CD4-positive, CD25-positive, alpha-beta regulatory T cell (primary cell): ENCODE measurements around the gene SEH1L. TPM values are rescaled to one million over a fixed set of nuclear protein-coding genes. Genes with fewer than 3 reads are reported as not detected.
A peak's percentile ranks its signal among the peaks of the same experiment; 100 is the strongest.

Experiments used
- ATAC-seq, 2 donors: fragments of 150-1000 bp; cut with Tn5 transposase; one replicate each; pipeline ENCODE4 v1.10.0; 2021; ENCODE audit warnings: low read depth in 2 of 2, moderate number of reproducible peaks in 2 of 2, moderate library complexity in 1 of 2
- DNase-seq, 3 donors: peaks; one replicate each; pipeline versions ENCODE4 v3.0.0 to v3.0.0-alpha.2; 2012 to 2022; ENCODE audit warnings: mixed read lengths in 1 of 3
- H3K27ac ChIP-seq: one replicate; pipeline ENCODE4 v1.7.0; 2013; ENCODE audit warnings: mild to moderate bottlenecking, low read length; ENCODE audit not compliant: insufficient read depth, poor library complexity, severe bottlenecking
- H3K27me3 ChIP-seq: one replicate; pipeline ENCODE4 v1.7.0; 2013; ENCODE audit warnings: low read length; ENCODE audit not compliant: control insufficient read depth, insufficient read depth
- H3K36me3 ChIP-seq: one replicate; pipeline ENCODE4 v1.7.0; 2013; ENCODE audit warnings: mild to moderate bottlenecking, low read length, moderate library complexity; ENCODE audit not compliant: control insufficient read depth, insufficient read depth
- H3K4me1 ChIP-seq: 2 replicates; pipeline ENCODE4 v1.7.0; 2013; ENCODE audit warnings: mild to moderate bottlenecking, low read length; ENCODE audit not compliant: insufficient read depth, control insufficient read depth, poor library complexity, severe bottlenecking
- H3K4me3 ChIP-seq: one replicate; pipeline ENCODE4 v1.7.0; 2013; ENCODE audit warnings: low read depth, mild to moderate bottlenecking, low read length, moderate library complexity
- H3K9me3 ChIP-seq, 2 experiments: 1 replicate in 1 of 2; 2 replicates in 1 of 2; pipeline ENCODE4 v1.7.0; 2013; ENCODE audit warnings: low read length in 2 of 2, mild to moderate bottlenecking in 1 of 2, moderate library complexity in 1 of 2; ENCODE audit not compliant: control insufficient read depth in 2 of 2
- H3K27ac Mint-ChIP-seq, 3 donors: one replicate each; pipeline ENCODE4 v1.8.0; 2020 to 2022; ENCODE audit warnings: mild to moderate bottlenecking in 3 of 3, mixed read lengths in 3 of 3, moderate library complexity in 2 of 3
- H3K27me3 Mint-ChIP-seq: one replicate; pipeline ENCODE4 v1.8.0; 2022; ENCODE audit warnings: mild to moderate bottlenecking, mixed read lengths
- H3K36me3 Mint-ChIP-seq: one replicate; pipeline ENCODE4 v1.8.0; 2020; ENCODE audit warnings: mixed read lengths
- H3K4me1 Mint-ChIP-seq, 4 donors: one replicate each; pipeline ENCODE4 v1.8.0; 2020 to 2022; ENCODE audit warnings: mixed read lengths in 4 of 4, mild to moderate bottlenecking in 1 of 4
- H3K4me3 Mint-ChIP-seq, 4 donors: one replicate each; pipeline ENCODE4 v1.8.0; 2020 to 2022; ENCODE audit warnings: mild to moderate bottlenecking in 4 of 4, mixed read lengths in 4 of 4, moderate library complexity in 3 of 4
- H3K9me3 Mint-ChIP-seq, 7 donors: one replicate each; pipeline ENCODE4 v1.8.0; 2020 to 2022; ENCODE audit warnings: mixed read lengths in 7 of 7, mild to moderate bottlenecking in 3 of 7, moderate library complexity in 2 of 7
- polyA plus RNA-seq, 4 donors: library from polyadenylated mRNA; unstranded; fragments of 300-500 nt; fragmentation: Illumina TruSeq; gene quantifications; one replicate each; pipeline ENCODE4 v1.2.3, GENCODE V29; 2021
- total RNA-seq: library from RNA; stranded (reverse); gene quantifications from one replicate; pipeline ENCODE4 v1.2.3, GENCODE V29; 2022

The SEH1L gene
- total and polyA plus RNA-seq, 5 donors from 2014 or later: 22.0 to 33.1 (median 26.2) TPM

DNA sequence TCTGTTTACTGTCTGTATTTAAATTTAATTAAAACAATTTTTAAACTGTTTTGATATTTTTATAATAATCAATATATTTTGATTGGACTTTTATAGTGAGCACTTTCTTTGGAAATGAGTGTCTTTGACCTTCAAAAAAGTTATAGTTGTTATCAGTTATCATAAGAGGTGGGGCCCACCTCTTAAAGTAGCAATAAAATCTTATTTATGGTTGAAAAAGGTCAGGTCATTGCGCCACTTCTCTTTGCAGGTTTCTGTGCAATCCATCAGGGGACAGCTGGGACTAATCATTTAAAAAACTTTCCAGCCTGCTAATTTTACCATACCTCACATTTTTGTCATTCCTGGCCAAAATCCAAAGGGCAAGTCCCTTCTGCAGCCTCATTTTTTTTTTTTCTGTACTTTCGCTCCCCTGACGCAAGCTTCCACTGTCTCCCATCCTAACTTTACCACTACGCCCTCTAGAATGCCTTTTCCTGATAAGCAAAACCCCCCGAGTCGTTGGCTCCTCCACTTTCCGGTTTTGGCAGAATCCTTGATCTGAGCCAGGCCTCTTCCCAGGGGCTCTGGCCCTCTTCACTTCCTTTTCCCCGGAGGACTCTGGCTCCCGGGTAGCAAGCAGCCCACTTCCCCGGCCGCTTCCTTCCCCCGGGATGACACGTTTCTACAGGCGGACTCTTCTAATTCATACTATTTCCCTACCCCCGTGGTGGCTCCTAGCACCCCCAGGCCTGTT, 1.1 kb upstream of the SEH1L start:
- Histone ChIP-seq H3K9me3 (no peaks in the 10 kb centered on the region), H3K36me3 (no peaks in the 10 kb centered on the region), H3K27me3 (no peaks in the 10 kb centered on the region), H3K4me1 (peaks cover 17% of the 10 kb centered on the region), H3K27ac (peak overlapping the region; percentile 96), H3K4me3 (peak overlapping the region; percentile 78)
- Mint-ChIP-seq H3K36me3 (no peaks in the 10 kb centered on the region), H3K27me3 (peaks cover 7% of the 10 kb centered on the region), H3K27ac (peak overlapping the region; percentile 98 to 100 (median 99)), H3K4me1 (peaks cover 9 to 46% (median 22%) of the 10 kb centered on the region in 4 donors), H3K4me3 (peak overlapping the region; percentile 93 to 98 (median 96)), H3K9me3 (no peaks in the 10 kb centered on the region)
- DNase-seq (no peak), ATAC-seq (no peak)

DNA sequence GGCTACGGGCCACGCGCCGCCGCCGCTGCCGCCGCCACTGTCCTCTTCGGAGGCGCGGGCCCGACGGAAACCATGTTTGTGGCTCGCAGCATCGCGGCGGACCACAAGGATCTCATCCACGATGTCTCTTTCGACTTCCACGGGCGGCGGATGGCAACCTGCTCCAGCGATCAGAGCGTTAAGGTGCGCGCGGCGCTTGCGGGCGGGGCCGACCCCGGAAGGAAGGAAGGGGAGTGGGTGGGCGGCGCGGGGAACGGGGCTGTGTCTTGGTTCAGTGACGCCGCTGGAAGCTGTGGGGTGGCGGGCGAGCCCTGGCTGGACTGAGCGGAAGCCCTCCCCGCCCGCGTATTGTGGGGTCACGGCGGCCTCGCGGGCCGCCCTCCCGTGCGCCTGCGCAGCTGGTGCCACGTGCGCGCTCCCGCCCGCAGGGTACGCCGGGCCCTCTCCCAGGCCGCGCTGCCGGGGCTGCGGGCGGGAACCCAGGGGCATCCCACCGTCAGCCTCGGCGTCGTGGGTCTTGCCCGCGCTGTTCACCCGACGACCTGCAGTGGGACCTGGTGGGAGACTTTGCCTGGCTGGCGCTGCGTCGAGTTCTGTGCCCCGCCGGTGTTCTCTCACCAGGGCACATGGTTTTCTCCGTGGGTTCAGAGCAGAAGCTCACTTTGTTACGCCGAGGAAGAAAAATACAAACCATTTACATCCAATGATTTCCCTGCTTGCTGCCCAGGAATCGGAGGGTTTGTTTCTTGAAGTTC, 416 bp downstream of the SEH1L start:
- DNase-seq: peak; percentile 97 to 99 (median 99)
- ATAC-seq: peak; percentile 80 to 82
- H3K27ac ChIP-seq: peak overlapping the region; percentile 96
- H3K4me1 ChIP-seq: peaks cover 17% of the 10 kb centered on the region
- no peaks in the 10 kb centered on the region for H3K27me3 ChIP-seq
- peak overlapping the region; percentile 91 to 99 (median 98) for H3K27ac Mint-ChIP-seq
- no peaks in the 10 kb centered on the region for H3K9me3 Mint-ChIP-seq
- H3K9me3 ChIP-seq: no peaks in the 10 kb centered on the region
- H3K27me3 Mint-ChIP-seq: peaks cover 7% of the 10 kb centered on the region
- H3K4me3 ChIP-seq: peak overlapping the region; percentile 61
- H3K36me3 Mint-ChIP-seq: peaks cover 4% of the 10 kb centered on the region
- H3K4me1 Mint-ChIP-seq: peaks cover 9 to 52% (median 26%) of the 10 kb centered on the region in 4 donors
- peak overlapping the region; percentile 93 to 98 (median 96) for H3K4me3 Mint-ChIP-seq
- no peaks in the 10 kb centered on the region for H3K36me3 ChIP-seq

DNA sequence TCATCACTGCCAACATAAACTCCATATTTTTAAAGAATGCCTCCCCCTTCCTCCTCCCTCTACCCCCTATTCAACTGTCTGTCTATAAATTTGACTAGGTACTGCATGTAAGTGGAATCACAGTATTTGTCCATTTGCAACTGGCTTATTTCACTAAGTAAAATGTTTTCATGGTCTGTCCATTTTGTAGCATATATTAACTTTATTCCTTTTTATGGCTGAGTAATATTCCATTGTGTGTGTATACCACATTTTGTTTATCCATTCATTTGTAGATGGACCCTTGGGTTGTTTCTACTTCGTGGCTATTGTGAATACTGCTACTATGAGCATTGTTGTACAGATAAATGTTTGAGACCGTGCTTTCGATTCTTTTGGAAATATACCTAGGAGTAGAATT, 10.7 kb downstream of the SEH1L start:
- H3K4me3 ChIP-seq: no peak overlapping the region
- DNase-seq (no peak), ATAC-seq (no peak)
- no peak overlapping the region for H3K27ac ChIP-seq
- Mint-ChIP-seq H3K4me3 (no peak overlapping the region), H3K27ac (no peak overlapping the region), H3K9me3 (no peaks in the 10 kb centered on the region), H3K36me3 (peaks cover 36% of the 10 kb centered on the region), H3K4me1 (peaks cover 0 to 18% (median 11%) of the 10 kb centered on the region in 4 donors), H3K27me3 (no peaks in the 10 kb centered on the region)
- H3K27me3 ChIP-seq: no peaks in the 10 kb centered on the region
- H3K36me3 ChIP-seq: peaks cover 21% of the 10 kb centered on the region
- no peaks in the 10 kb centered on the region for H3K4me1 ChIP-seq
- H3K9me3 ChIP-seq: no peaks in the 10 kb centered on the region

DNA sequence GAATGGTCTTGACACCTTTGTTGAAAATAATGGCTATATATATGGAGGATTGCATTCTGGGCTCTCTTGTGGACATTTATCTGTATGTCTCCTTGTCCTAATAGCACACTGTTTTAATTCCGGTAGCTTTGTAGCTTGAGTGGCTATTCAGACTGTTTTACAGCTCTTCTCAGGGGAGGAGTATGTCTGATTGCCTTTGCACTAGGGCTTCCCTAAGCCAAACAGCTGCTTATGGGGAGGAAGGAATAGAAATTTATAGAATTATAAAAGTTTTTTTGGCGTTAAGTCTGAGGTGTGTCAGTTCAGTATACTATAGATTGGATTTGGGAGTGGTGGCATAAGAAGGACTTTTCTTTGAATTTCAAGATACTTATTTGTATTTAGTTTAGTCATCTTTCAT, 12.6 kb downstream of the SEH1L start:
- H3K27me3 Mint-ChIP-seq: no peaks in the 10 kb centered on the region
- H3K4me1 ChIP-seq: no peaks in the 10 kb centered on the region
- H3K27ac ChIP-seq: no peak overlapping the region
- no peaks in the 10 kb centered on the region for H3K9me3 ChIP-seq
- H3K27me3 ChIP-seq: no peaks in the 10 kb centered on the region
- no peak overlapping the region for H3K4me3 Mint-ChIP-seq
- no peak for ATAC-seq
- H3K27ac Mint-ChIP-seq: peak overlapping the region in 1 of 3 donors; percentile 49
- H3K36me3 ChIP-seq: peaks cover 28% of the 10 kb centered on the region
- no peak overlapping the region for H3K4me3 ChIP-seq
- H3K9me3 Mint-ChIP-seq: no peaks in the 10 kb centered on the region
- H3K36me3 Mint-ChIP-seq: peaks cover 42% of the 10 kb centered on the region
- peaks cover 0 to 18% (median 7%) of the 10 kb centered on the region in 4 donors for H3K4me1 Mint-ChIP-seq
- no peak for DNase-seq

DNA sequence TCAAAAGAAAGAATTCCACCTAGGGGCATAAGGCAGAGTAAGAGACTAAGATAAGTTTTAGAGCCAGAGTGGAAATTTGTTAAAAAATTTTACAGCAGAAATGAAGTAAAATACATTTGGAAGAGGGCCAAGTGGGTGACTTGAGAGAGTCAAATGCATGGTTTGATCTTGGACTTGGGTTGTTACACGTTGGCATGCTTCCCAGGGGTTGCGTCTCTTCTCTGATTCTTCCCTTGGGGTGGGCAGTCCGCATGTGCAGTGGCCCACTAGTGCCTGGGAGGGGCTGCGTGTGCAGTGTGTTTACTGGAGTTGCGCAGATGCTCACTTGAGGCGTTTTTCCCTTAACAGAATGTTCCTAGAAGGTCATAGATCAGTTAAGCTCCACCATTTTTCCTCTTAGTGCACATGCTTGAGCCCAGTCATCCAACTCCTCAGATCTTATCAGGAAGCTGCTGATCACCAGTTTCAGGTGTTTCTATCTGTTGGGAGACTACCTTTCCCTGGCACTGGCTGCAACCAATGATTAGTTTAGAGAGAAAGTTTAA, 13.1 kb downstream of the SEH1L start:
- Histone ChIP-seq H3K4me1 (no peaks in the 10 kb centered on the region), H3K27ac (no peak overlapping the region), H3K9me3 (no peaks in the 10 kb centered on the region), H3K36me3 (peaks cover 28% of the 10 kb centered on the region), H3K4me3 (no peak overlapping the region), H3K27me3 (no peaks in the 10 kb centered on the region)
- no peak overlapping the region for H3K4me3 Mint-ChIP-seq
- H3K27ac Mint-ChIP-seq: peak overlapping the region in 1 of 3 donors; percentile 49
- peaks cover 0 to 20% (median 8%) of the 10 kb centered on the region in 4 donors for H3K4me1 Mint-ChIP-seq
- H3K9me3 Mint-ChIP-seq: no peaks in the 10 kb centered on the region
- DNase-seq (no peak), ATAC-seq (no peak)
- H3K27me3 Mint-ChIP-seq: no peaks in the 10 kb centered on the region
- peaks cover 46% of the 10 kb centered on the region for H3K36me3 Mint-ChIP-seq

DNA sequence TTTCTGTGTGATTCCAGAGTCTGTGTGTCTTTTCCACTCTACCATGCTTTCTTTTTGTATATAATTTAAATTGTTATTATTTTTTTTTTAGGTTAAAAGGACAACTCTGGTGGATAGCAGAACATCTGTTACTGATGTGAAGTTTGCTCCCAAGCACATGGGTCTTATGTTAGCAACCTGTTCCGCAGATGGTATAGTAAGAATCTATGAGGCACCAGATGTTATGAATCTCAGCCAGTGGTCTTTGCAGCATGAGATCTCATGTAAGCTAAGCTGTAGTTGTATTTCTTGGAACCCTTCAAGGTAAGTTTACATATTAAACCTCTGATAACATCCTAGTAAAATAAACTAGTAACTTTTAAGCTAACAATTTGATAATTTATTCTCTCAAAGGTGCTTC, 15.3 kb downstream of the SEH1L start:
- no peaks in the 10 kb centered on the region for H3K4me1 ChIP-seq
- H3K4me1 Mint-ChIP-seq: peaks cover 6 to 26% (median 13%) of the 10 kb centered on the region in 4 donors
- no peaks in the 10 kb centered on the region for H3K9me3 Mint-ChIP-seq
- H3K4me3 Mint-ChIP-seq: no peak overlapping the region
- DNase-seq (no peak), ATAC-seq (no peak)
- peaks cover 31% of the 10 kb centered on the region for H3K36me3 ChIP-seq
- no peak overlapping the region for H3K27ac ChIP-seq
- H3K27me3 Mint-ChIP-seq: no peaks in the 10 kb centered on the region
- H3K27ac Mint-ChIP-seq: no peak overlapping the region
- H3K9me3 ChIP-seq: no peaks in the 10 kb centered on the region
- H3K27me3 ChIP-seq: no peaks in the 10 kb centered on the region
- no peak overlapping the region for H3K4me3 ChIP-seq
- peaks cover 52% of the 10 kb centered on the region for H3K36me3 Mint-ChIP-seq

DNA sequence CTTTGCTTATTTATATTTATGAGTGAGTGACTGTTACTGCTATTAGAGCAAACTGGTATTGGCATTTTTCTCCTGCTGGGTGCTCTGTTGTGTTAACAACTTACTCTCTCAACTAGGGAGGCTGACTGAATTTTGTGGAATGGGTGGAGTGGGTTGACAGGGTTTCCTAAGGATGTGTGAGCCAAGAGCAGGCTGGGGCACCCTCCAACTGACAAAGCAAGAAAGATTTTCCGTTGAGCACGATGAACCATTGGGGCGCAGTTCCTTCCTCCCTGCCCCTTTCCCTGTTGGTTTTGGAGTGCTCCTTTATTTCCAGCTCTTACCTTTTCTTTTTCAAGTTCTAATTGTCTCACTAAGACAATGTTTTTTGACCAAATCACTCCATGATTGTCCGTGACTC, 20.3 kb downstream of the SEH1L start:
- Mint-ChIP-seq H3K27ac (no peak overlapping the region), H3K36me3 (peaks cover 59% of the 10 kb centered on the region), H3K27me3 (no peaks in the 10 kb centered on the region), H3K4me3 (no peak overlapping the region), H3K4me1 (peaks cover 6 to 12% (median 11%) of the 10 kb centered on the region in 4 donors), H3K9me3 (peaks cover 0 to 3% (median 0%) of the 10 kb centered on the region in 7 donors)
- ATAC-seq (no peak), DNase-seq (no peak)
- H3K9me3 ChIP-seq: no peaks in the 10 kb centered on the region
- H3K27me3 ChIP-seq: no peaks in the 10 kb centered on the region
- peaks cover 36% of the 10 kb centered on the region for H3K36me3 ChIP-seq
- no peaks in the 10 kb centered on the region for H3K4me1 ChIP-seq
- no peak overlapping the region for H3K4me3 ChIP-seq
- no peak overlapping the region for H3K27ac ChIP-seq
